Upper lobe of left lung (tissue), 4 donors: ENCODE results near the gene LIN52.

ENCODE experiments used
- EP300 ChIP-seq, 4 donors: sonication (generic); formaldehyde crosslinking; IDR thresholded peaks; one replicate each; pipeline ENCODE4 v1.5.1; 2017; ENCODE audit warnings: antibody characterized with exemption in 4 of 4, control low read depth in 2 of 4
- POLR2A ChIP-seq, 4 donors: fragments of 450-650 bp; IDR thresholded peaks; one replicate each; pipeline ENCODE4 v1.5.1; 2016 to 2017; ENCODE audit warnings: antibody characterized with exemption in 4 of 4, mild to moderate bottlenecking in 2 of 4
- POLR2AphosphoS5 ChIP-seq, 2 donors: sonication (generic); formaldehyde crosslinking; IDR thresholded peaks; one replicate each; pipeline ENCODE4 v1.5.1; 2017; ENCODE audit warnings: antibody characterized with exemption in 2 of 2
- TF ChIP-seq, protein P1 (sequence below), 6 experiments: fragments of 450-650 bp in 4 of 6; fragments of 200-600 bp in 2 of 6; sonication (generic) in 2 of 6; IDR thresholded peaks; one replicate each; pipeline ENCODE4 v1.5.1; 2016 to 2019; ENCODE audit warnings: antibody characterized with exemption in 6 of 6

DNA sequence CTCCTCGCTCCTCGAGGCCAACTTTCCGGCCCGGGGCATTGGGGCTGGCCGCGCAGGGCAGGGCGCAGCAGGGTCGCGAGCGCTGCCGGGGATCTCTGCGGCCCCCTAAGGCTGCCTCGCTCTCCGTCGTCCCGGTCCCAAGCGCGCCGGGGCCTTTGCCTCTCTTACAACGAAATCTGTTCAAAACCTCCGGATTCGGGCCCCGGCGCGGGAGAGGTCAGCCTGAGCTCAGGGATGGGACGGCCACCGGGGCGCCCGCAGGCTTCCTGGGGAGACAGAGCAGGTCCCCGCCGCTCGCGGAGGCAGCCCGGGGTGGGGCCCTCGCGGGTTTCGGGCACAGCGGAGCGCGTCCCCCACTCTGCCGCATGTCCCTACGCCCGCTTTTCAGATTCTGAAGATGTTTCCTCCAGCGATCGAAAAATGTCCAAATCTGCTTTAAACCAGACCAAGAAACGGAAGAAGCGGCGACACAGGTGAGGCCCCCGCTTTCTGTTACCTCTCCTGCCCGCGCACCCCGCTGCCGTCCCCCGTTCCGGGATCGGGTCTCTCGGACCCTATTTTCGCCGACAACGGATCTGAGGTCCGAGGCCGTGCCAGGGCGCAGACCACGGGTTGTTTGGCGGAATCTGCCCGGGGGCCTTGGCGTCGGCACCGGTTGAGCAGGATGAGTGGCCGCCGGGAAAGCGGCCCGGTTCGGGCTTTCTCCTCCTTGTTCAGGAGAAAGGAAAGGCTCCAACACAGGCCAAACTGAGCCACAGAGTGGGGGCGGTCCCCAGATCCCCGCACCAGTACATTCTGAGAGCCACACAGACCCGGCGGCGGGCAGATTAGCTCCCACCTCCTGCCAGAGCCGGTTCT lies 156.3 kb downstream of the LIN52 start:
- TF ChIP-seq, protein P1, sequence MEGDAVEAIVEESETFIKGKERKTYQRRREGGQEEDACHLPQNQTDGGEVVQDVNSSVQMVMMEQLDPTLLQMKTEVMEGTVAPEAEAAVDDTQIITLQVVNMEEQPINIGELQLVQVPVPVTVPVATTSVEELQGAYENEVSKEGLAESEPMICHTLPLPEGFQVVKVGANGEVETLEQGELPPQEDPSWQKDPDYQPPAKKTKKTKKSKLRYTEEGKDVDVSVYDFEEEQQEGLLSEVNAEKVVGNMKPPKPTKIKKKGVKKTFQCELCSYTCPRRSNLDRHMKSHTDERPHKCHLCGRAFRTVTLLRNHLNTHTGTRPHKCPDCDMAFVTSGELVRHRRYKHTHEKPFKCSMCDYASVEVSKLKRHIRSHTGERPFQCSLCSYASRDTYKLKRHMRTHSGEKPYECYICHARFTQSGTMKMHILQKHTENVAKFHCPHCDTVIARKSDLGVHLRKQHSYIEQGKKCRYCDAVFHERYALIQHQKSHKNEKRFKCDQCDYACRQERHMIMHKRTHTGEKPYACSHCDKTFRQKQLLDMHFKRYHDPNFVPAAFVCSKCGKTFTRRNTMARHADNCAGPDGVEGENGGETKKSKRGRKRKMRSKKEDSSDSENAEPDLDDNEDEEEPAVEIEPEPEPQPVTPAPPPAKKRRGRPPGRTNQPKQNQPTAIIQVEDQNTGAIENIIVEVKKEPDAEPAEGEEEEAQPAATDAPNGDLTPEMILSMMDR (IDR thresholded peaks at IDR 0.05), result no peak
- TF ChIP-seq POLR2A (IDR thresholded peaks at IDR 0.05), result no peak
- TF ChIP-seq POLR2AphosphoS5 (IDR thresholded peaks at IDR 0.05), result no peak
- no peak for TF ChIP-seq EP300 (IDR thresholded peaks at IDR 0.05)
